PC-9 (cell line): Measurements from ENCODE around the gene ANP32B. TPM values are rescaled to one million over a fixed set of nuclear protein-coding genes. Genes with fewer than 3 reads are reported as not detected.

Experiments
- BruUV-seq: library from RNA; stranded (reverse); fragments of 400-500 nt; replicated peaks from 2 replicates; lab custom pipeline; 2021; lab: Mats Ljungman, UMichigan
- CTCF ChIA-PET: fragments of 300-600 bp; sonication (Branson Sonifier 250); formaldehyde crosslinking; loops from one replicate; lab custom pipeline; 2022; ENCODE audit warnings: antibody characterized with exemption; lab: Charles Lee
- POLR2A ChIA-PET: fragments of 300-600 bp; sonication (Branson Sonifier 250); formaldehyde crosslinking; loops from one replicate; lab custom pipeline; 2022; ENCODE audit warnings: antibody characterized with exemption; ENCODE audit not compliant: unreplicated experiment; lab: Charles Lee
- DNase-seq, 2 experiments: peaks; one replicate each; pipeline versions ENCODE4 v3.0.0 to v3.0.0-alpha.2; 2015 to 2022; ENCODE audit warnings: mixed read lengths in 1 of 2
- H2AFZ ChIP-seq: fragments of 200-600 bp; sonication (generic); 2 replicates; pipeline ENCODE4 v1.8.1; 2017; ENCODE audit warnings: antibody characterized with exemption
- H3F3A ChIP-seq: fragments of 200-600 bp; sonication (generic); 2 replicates; pipeline ENCODE4 v1.8.1; 2017; ENCODE audit warnings: antibody characterized with exemption, mild to moderate bottlenecking, low read depth; ENCODE audit not compliant: insufficient read depth
- H3K27ac ChIP-seq: fragments of 200-600 bp; sonication (generic); 2 replicates; pipeline ENCODE4 v1.6.1; 2016; ENCODE audit warnings: mixed run types
- H3K27me3 ChIP-seq: fragments of 200-600 bp; sonication (generic); 2 replicates; pipeline ENCODE4 v1.6.1; 2016; ENCODE audit warnings: low read depth, mixed run types; ENCODE audit not compliant: insufficient read depth
- H3K36me3 ChIP-seq: fragments of 200-600 bp; sonication (generic); 2 replicates; pipeline ENCODE4 v1.6.1; 2016; ENCODE audit warnings: low read depth, mixed run types
- H3K4me1 ChIP-seq: fragments of 200-600 bp; sonication (generic); replicated peaks from 2 replicates; pipeline ENCODE4 v1.6.1; 2016; ENCODE audit warnings: mixed run types; ENCODE audit not compliant: insufficient read depth
- H3K4me2 ChIP-seq: fragments of 200-600 bp; sonication (generic); 2 replicates; pipeline ENCODE4 v1.6.1; 2017; ENCODE audit warnings: mixed run types
- H3K4me3 ChIP-seq: fragments of 200-600 bp; sonication (generic); 2 replicates; pipeline ENCODE4 v1.6.1; 2016; ENCODE audit warnings: mixed run types
- H3K79me2 ChIP-seq: fragments of 200-600 bp; sonication (generic); 2 replicates; pipeline ENCODE4 v1.6.1; 2017; ENCODE audit warnings: low read depth, mixed run types
- H3K9me2 ChIP-seq: fragments of 200-600 bp; sonication (generic); 2 replicates; pipeline ENCODE4 v1.8.1; 2017; ENCODE audit warnings: mild to moderate bottlenecking; ENCODE audit not compliant: insufficient read depth
- H3K9me3 ChIP-seq: fragments of 200-600 bp; sonication (generic); 2 replicates; pipeline ENCODE4 v1.8.1; 2016; ENCODE audit warnings: low read depth; ENCODE audit not compliant: insufficient read depth
- H4K20me1 ChIP-seq: fragments of 200-600 bp; sonication (generic); 2 replicates; pipeline ENCODE4 v1.8.1; 2017; ENCODE audit not compliant: insufficient read depth
- CTCF ChIP-seq: fragments of 200-600 bp; sonication (generic); conservative IDR thresholded peaks from 2 replicates; pipeline ENCODE4 v1.6.1; 2017; ENCODE audit warnings: mixed run types, antibody characterized with exemption, mild to moderate bottlenecking, moderate library complexity
- EZH2 ChIP-seq: fragments of 200-600 bp; sonication (generic); IDR thresholded peaks from 2 replicates; pipeline ENCODE4 v1.8.0; 2017; ENCODE audit warnings: antibody characterized with exemption, low read depth
- intact Hi-C: fragments of 100-400 bp; cut with micrococcal nuclease; formaldehyde crosslinking; loops from one replicate; pipeline ENCODE4 v1.10.0; 2022; ENCODE audit not compliant: unreplicated experiment
- total RNA-seq: library from RNA; stranded (reverse); gene quantifications from 2 replicates; pipeline ENCODE4 v1.2.3, GENCODE V29; 2021

Gene ANP32B
- total RNA-seq, 1 experiment from 2014 or later: 280 TPM

GRCh38 chr9:97991818-97992217 lies 8.7 kb downstream of the ANP32B start:
- BruUV-seq: no TSS peak
- CTCF ChIA-PET: interaction anchor here (0.6 kb wide), 2 partner anchors 12 to 90 kb away, joined by 3 read pairs; no protein-coding TSS in a partner anchor
- no peaks in the 10 kb centered on the region for H3K27me3 ChIP-seq
- H3K9me3 ChIP-seq: no peaks in the 10 kb centered on the region
- peaks cover 20% of the 10 kb centered on the region for H3K36me3 ChIP-seq
- H3K9me2 ChIP-seq: no peaks in the 10 kb centered on the region
- no peak overlapping the region for H2AFZ ChIP-seq
- H4K20me1 ChIP-seq: peaks cover 95% of the 10 kb centered on the region
- H3K27ac ChIP-seq: no peak overlapping the region
- DNase-seq: no peak
- peaks cover 99% of the 10 kb centered on the region for H3K79me2 ChIP-seq
- H3F3A ChIP-seq: peaks cover 56% of the 10 kb centered on the region
- TF ChIP-seq EZH2 (no peak), CTCF (no peak)
- no peak overlapping the region for H3K4me2 ChIP-seq
- intact Hi-C loops: no loop called here
- H3K4me1 ChIP-seq: peaks cover 38% of the 10 kb centered on the region
- POLR2A ChIA-PET: no interaction called here
- no peak overlapping the region for H3K4me3 ChIP-seq

- DNase-seq: no peak
- H3K4me2 ChIP-seq: no peak overlapping the region
- POLR2A ChIA-PET: no interaction called here
- H2AFZ ChIP-seq: no peak overlapping the region
- BruUV-seq: no TSS peak
- peaks cover 34% of the 10 kb centered on the region for H3K4me1 ChIP-seq
- no peaks in the 10 kb centered on the region for H3K9me3 ChIP-seq
- no peak overlapping the region for H3K27ac ChIP-seq
- peaks cover 53% of the 10 kb centered on the region for H3F3A ChIP-seq
- intact Hi-C loops: no loop called here
- CTCF ChIA-PET: interaction anchor here (0.6 kb wide), 1 partner anchor 41 kb away, joined by 6 read pairs; no protein-coding TSS in a partner anchor
- no peaks in the 10 kb centered on the region for H3K9me2 ChIP-seq
- H4K20me1 ChIP-seq: peaks cover 95% of the 10 kb centered on the region
- H3K27me3 ChIP-seq: no peaks in the 10 kb centered on the region
- no peak overlapping the region for H3K4me3 ChIP-seq
- H3K79me2 ChIP-seq: peaks cover 99% of the 10 kb centered on the region
- peaks cover 24% of the 10 kb centered on the region for H3K36me3 ChIP-seq
- TF ChIP-seq EZH2 (no peak), CTCF (no peak)
Observed at GRCh38 chr9:97992219-97992618, 9.1 kb downstream of the ANP32B start.

GRCh38 chr9:97993000-97993399 lies 9.9 kb downstream of the ANP32B start:
- CTCF ChIA-PET: interaction anchor here (0.6 kb wide), 2 partner anchors 41 to 72 kb away, joined by 6 to 8 read pairs; no protein-coding TSS in a partner anchor
- no peaks in the 10 kb centered on the region for H3K9me2 ChIP-seq
- BruUV-seq: no TSS peak
- H3F3A ChIP-seq: peaks cover 49% of the 10 kb centered on the region
- POLR2A ChIA-PET: no interaction called here
- H4K20me1 ChIP-seq: peaks cover 95% of the 10 kb centered on the region
- H3K4me3 ChIP-seq: no peak overlapping the region
- no peak overlapping the region for H3K4me2 ChIP-seq
- intact Hi-C loops: no loop called here
- no peaks in the 10 kb centered on the region for H3K9me3 ChIP-seq
- 0 out of 2 replicates have a peak overlapping the region, but pooled peaks have one; percentile 20 for H3K27ac ChIP-seq
- TF ChIP-seq EZH2: no peak
- no peak for TF ChIP-seq CTCF
- no peak for DNase-seq
- H3K4me1 ChIP-seq: peaks cover 27% of the 10 kb centered on the region
- peaks cover 99% of the 10 kb centered on the region for H3K79me2 ChIP-seq
- H3K36me3 ChIP-seq: peaks cover 32% of the 10 kb centered on the region
- no peak overlapping the region for H2AFZ ChIP-seq
- H3K27me3 ChIP-seq: no peaks in the 10 kb centered on the region
